Activated T-helper 1 cell treated with anti-CD3 and anti-CD28 coated beads, Interleukin-12 subunit alpha, Interleukin-12 subunit beta, Interleukin-2, Interleukin-4 antibody, amounts not matched to agents 30 ng/mL and 10 ng/mL and 1 ng/mL, durations not matched to agents 14 hours and 24 hours and 36 hours (primary cell): Measurements from ENCODE around the gene DMBX1. TPM values are rescaled to one million over a fixed set of nuclear protein-coding genes. Genes with fewer than 3 reads are reported as not detected.

Experiments used
- DNase-seq: peaks from one replicate; pipeline ENCODE4 v3.0.0; 2021; ENCODE audit warnings: low spot score
- H3K27ac Mint-ChIP-seq: one replicate; pipeline ENCODE4 v1.8.0; 2021; ENCODE audit warnings: mild to moderate bottlenecking, mixed read lengths
- H3K27me3 Mint-ChIP-seq: one replicate; pipeline ENCODE4 v1.8.0; 2022; ENCODE audit warnings: mild to moderate bottlenecking, moderate library complexity, mixed read lengths; ENCODE audit not compliant: insufficient read depth
- H3K36me3 Mint-ChIP-seq: one replicate; pipeline ENCODE4 v1.8.0; 2021; ENCODE audit warnings: low read depth, mixed read lengths
- H3K4me1 Mint-ChIP-seq: one replicate; pipeline ENCODE4 v1.8.0; 2021; ENCODE audit warnings: low read depth, mixed read lengths
- H3K4me3 Mint-ChIP-seq: one replicate; pipeline ENCODE4 v1.8.0; 2021; ENCODE audit warnings: mild to moderate bottlenecking, moderate library complexity, mixed read lengths
- H3K9me3 Mint-ChIP-seq: one replicate; pipeline ENCODE4 v1.8.0; 2021; ENCODE audit warnings: mixed read lengths
- intact Hi-C: fragments of 100-400 bp; cut with micrococcal nuclease; formaldehyde crosslinking; loops from one replicate; pipeline ENCODE4 v1.15.1; 2024
- total RNA-seq: library from RNA; stranded (reverse); gene quantifications from 2 replicates; pipeline ENCODE4 v1.2.3, GENCODE V29; 2022

Gene DMBX1
- total RNA-seq, 1 donor from 2014 or later, result not detected

DNA sequence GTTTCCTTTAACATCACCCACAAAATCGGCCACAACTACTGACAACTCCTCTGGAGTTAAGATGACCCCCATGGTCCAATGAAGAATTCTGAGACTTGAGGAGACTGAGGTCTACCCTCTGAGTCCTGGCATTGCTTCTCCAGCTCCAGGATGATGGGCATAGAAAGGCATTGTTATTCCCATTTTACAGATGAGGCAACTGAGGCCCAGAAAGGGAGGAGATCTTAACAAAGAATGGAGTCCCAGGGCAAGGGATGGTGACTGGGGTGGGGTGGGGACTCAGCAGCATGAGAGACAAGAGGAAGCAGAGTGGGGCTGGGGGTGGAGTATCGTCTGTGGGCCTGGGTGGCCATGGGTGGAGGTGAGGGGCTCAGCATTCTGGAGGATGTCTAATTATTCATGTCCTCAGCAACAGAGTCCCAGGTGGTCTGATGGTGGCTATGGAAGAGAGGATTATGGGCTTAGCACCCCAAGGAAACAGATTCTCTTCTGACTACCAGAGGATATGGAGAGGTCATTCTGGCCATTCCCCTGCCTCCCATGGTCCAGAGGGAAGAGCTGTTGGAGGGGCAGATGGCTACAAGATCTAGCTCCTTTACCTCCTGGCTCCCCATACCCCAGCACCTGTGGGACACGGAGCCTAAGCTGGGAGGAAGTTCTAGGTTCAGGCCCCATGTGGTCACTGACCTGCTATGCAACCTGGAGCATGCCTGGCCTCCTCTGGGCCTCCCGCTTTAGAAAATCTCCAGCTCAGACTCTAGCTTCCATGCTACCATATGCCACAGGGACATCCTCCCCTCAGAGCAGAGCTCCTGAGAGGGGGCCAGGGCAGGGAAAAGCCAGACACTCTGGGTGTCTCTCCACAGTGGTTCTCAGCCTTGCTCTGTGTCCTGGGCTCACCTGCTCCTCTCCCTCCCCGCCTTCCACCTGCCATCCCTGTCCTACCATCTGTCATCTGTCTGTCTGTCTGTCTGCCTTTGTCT, 37.4 kb upstream of the DMBX1 start:
- Mint-ChIP-seq H3K4me3 (no peak overlapping the region), H3K4me1 (no peaks in the 10 kb centered on the region), H3K27me3 (peaks cover 45% of the 10 kb centered on the region), H3K9me3 (no peaks in the 10 kb centered on the region), H3K27ac (no peak overlapping the region), H3K36me3 (no peaks in the 10 kb centered on the region)
- no peak for DNase-seq
- intact Hi-C loops, result no loop called here

- intact Hi-C loops, result no loop called here
- H3K36me3 Mint-ChIP-seq, result no peaks in the 10 kb centered on the region
- no peak for DNase-seq
- no peak overlapping the region for H3K4me3 Mint-ChIP-seq
- H3K4me1 Mint-ChIP-seq, result no peaks in the 10 kb centered on the region
- no peak overlapping the region for H3K27ac Mint-ChIP-seq
- H3K27me3 Mint-ChIP-seq, result peaks cover 39% of the 10 kb centered on the region
- no peaks in the 10 kb centered on the region for H3K9me3 Mint-ChIP-seq
Observed at GRCh38 chr1:46452931-46453325, 36.7 kb upstream of the DMBX1 start.

- no peaks in the 10 kb centered on the region for H3K36me3 Mint-ChIP-seq
- H3K9me3 Mint-ChIP-seq, result no peaks in the 10 kb centered on the region
- no peak overlapping the region for H3K27ac Mint-ChIP-seq
- H3K4me1 Mint-ChIP-seq, result no peaks in the 10 kb centered on the region
- peaks cover 36% of the 10 kb centered on the region for H3K27me3 Mint-ChIP-seq
- H3K4me3 Mint-ChIP-seq, result no peak overlapping the region
- intact Hi-C loops, result no loop called here
- DNase-seq, result no peak
Observed at GRCh38 chr1:46453449-46453848, 36.2 kb upstream of the DMBX1 start.

GRCh38 chr1:46455951-46456350, 33.7 kb upstream of the DMBX1 start:
- Mint-ChIP-seq H3K36me3 (no peaks in the 10 kb centered on the region), H3K4me3 (no peak overlapping the region), H3K27me3 (peaks cover 34% of the 10 kb centered on the region), H3K9me3 (no peaks in the 10 kb centered on the region), H3K27ac (no peak overlapping the region), H3K4me1 (no peaks in the 10 kb centered on the region)
- intact Hi-C loops, result no loop called here
- DNase-seq, result no peak

DNA sequence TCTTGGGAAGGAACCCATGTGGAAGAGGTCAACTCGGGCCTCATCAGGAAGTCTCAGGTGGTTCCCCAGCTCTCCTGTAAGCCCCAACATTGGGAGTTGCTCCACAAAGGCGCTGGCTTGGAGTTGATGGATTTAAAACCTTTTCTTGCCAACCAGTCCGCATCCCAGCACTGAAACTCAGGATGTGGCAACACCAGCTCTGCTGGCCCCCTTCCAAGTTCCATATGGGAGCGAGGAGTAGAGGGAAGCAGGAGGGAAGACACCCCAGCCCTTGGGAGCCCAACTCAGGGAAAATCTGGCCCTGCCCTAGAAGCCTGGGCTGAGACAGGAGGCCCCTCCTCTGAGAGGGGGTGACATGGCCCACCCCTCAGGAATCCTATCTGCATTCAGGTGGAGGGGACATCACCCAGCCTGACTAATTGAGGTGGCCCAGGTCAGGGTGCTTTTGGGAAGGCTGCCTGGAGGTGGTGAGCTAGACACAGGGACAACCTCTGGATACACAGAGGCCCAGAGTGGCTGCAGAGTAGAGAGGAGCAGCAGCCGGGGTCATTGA, 33.1 kb upstream of the DMBX1 start:
- no peak for DNase-seq
- Mint-ChIP-seq H3K9me3 (no peaks in the 10 kb centered on the region), H3K4me3 (no peak overlapping the region), H3K27ac (no peak overlapping the region), H3K4me1 (no peaks in the 10 kb centered on the region), H3K36me3 (no peaks in the 10 kb centered on the region), H3K27me3 (peaks cover 32% of the 10 kb centered on the region)
- intact Hi-C loops, result no loop called here

DNA sequence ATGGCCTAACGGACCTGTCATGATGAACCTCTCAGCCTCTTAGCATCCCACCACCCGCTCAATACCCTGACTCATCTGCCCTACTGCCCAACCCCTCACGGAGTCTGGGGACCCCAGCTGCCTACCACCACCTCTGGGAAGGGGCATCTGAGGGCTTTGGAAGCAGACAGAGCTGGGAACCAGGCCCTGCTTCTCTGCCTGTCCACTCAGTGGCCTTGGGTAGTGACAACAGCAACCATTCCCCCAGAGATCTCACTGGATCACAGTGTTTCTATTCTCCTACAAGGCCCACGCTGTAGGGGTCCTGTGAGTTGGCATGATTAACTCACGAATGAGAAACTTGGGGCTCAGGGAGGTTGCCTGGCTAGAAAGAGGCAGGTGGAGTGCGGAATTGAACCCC, 32.5 kb upstream of the DMBX1 start:
- DNase-seq, result no peak
- intact Hi-C loops, result no loop called here
- Mint-ChIP-seq H3K9me3 (no peaks in the 10 kb centered on the region), H3K27ac (no peak overlapping the region), H3K27me3 (peaks cover 31% of the 10 kb centered on the region), H3K36me3 (no peaks in the 10 kb centered on the region), H3K4me3 (no peak overlapping the region), H3K4me1 (no peaks in the 10 kb centered on the region)

DNA sequence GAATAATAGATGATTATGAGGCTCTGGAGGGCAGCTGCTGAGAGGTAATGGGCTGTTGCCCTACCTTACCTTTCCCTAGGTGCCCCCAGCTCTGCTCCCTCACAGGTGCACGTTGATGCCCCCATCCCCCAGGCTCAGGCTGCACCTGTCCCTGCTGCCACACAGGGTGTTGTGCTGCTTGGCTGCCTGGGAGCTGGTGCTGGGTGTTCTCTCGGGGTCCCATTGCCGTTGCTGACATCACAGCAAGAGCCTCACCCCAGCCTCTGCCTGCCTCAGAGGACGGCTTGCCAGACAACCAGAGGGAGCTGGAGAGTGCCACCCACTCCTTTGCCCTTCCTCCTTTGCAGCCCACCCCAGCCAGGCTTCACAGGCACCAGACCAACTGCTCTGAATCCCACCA, 31.4 kb upstream of the DMBX1 start:
- Mint-ChIP-seq H3K27me3 (peaks cover 32% of the 10 kb centered on the region), H3K27ac (no peak overlapping the region), H3K4me1 (no peaks in the 10 kb centered on the region), H3K36me3 (no peaks in the 10 kb centered on the region), H3K9me3 (no peaks in the 10 kb centered on the region), H3K4me3 (no peak overlapping the region)
- intact Hi-C loops, result no loop called here
- DNase-seq, result no peak

DNA sequence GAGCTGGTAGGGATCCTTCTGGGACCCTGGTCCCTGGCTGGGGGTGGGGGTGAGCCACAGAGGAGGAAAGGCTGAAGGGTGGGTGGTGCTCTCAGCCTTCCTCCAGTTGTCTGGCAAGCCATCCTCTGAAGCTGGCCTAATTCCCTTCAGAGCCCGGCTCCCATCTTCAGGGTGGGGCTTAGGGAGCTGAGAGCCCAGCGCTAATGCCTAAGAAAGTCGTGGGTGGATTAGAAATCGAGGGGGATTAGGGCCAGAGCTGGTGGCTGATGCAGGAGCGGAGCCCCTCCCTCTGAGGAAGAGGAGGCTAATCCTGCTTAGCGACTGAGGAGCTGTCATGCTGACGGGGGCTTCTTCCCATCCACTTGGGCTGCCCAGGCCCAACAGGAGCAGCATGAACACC, 30.8 kb upstream of the DMBX1 start:
- Mint-ChIP-seq H3K4me1 (no peaks in the 10 kb centered on the region), H3K4me3 (no peak overlapping the region), H3K27ac (no peak overlapping the region), H3K9me3 (no peaks in the 10 kb centered on the region), H3K36me3 (no peaks in the 10 kb centered on the region), H3K27me3 (peaks cover 33% of the 10 kb centered on the region)
- no peak for DNase-seq
- intact Hi-C loops, result no loop called here

DNA sequence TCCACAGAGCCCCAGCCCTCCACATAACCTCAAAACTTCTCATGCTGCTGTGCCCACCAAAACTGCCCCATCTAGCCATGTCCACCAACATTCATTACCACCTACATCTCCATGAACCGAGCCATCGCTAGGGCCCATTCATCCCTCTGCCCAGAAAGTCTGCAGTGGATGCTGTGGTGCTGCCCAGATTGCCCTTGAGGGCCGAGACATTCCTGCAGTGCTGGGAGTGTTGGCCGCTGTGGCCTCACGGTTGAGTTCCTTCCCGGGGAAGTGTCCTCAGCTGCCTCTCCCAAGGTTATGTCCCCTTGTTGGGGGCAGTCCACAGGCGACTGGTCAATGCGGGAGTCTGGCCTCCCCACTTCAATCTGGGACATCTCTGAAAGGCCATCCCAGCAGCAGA, 30.3 kb upstream of the DMBX1 start:
- Mint-ChIP-seq H3K27me3 (peaks cover 32% of the 10 kb centered on the region), H3K36me3 (no peaks in the 10 kb centered on the region), H3K27ac (no peak overlapping the region), H3K4me1 (no peaks in the 10 kb centered on the region), H3K4me3 (no peak overlapping the region), H3K9me3 (no peaks in the 10 kb centered on the region)
- intact Hi-C loops, result no loop called here
- DNase-seq, result no peak

- H3K4me3 Mint-ChIP-seq, result no peak overlapping the region
- H3K27ac Mint-ChIP-seq, result no peak overlapping the region
- peaks cover 43% of the 10 kb centered on the region for H3K27me3 Mint-ChIP-seq
- no peak for DNase-seq
- no peaks in the 10 kb centered on the region for H3K9me3 Mint-ChIP-seq
- H3K4me1 Mint-ChIP-seq, result no peaks in the 10 kb centered on the region
- intact Hi-C loops, result no loop called here
- no peaks in the 10 kb centered on the region for H3K36me3 Mint-ChIP-seq
Observed at GRCh38 chr1:46461017-46461808, 28.4 kb upstream of the DMBX1 start.

DNA sequence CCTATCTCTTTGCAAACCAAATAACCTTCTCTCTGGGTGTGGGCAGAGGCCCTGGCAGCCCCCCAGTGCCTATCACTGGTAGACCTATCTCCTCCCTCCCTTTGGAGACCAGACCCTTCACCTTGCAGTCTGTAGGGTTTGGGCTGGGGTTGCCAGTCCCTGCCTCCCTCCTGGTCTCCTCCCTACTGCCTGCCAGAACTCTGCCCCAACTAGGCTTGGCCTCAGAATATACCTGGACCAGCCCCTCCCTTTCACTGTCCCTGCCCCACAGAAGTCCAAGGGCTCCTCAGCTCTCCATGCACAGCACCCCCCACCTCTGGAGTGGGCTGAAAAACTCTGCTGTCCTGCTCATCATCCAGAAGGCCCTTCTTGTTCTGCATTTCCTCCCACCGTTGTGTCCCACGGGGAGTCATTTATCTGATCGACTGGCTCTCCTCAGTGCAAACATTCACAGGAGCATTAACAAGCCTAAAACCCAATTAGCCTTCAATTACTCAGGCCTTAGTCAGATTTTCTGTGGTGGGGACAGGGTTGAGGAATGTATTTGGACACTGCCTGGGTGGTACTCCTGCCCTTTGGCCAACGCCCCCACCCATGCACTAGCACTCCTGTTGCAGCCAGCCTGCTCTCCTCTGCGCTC, 27.7 kb upstream of the DMBX1 start:
- peaks cover 46% of the 10 kb centered on the region for H3K27me3 Mint-ChIP-seq

GRCh38 chr1:46464013-46464548, 25.6 kb upstream of the DMBX1 start:
- intact Hi-C loops, result no loop called here
- no peak for DNase-seq
- H3K4me3 Mint-ChIP-seq, result no peak overlapping the region
- H3K9me3 Mint-ChIP-seq, result no peaks in the 10 kb centered on the region
- no peaks in the 10 kb centered on the region for H3K36me3 Mint-ChIP-seq
- H3K27me3 Mint-ChIP-seq, result peaks cover 56% of the 10 kb centered on the region
- H3K27ac Mint-ChIP-seq, result no peak overlapping the region
- H3K4me1 Mint-ChIP-seq, result peaks cover 7% of the 10 kb centered on the region

More for the DNA sequence above, 27.7 kb upstream of the DMBX1 start:
- intact Hi-C loops, result no loop called here
- Mint-ChIP-seq H3K4me3 (no peak overlapping the region), H3K27ac (no peak overlapping the region), H3K36me3 (no peaks in the 10 kb centered on the region), H3K9me3 (no peaks in the 10 kb centered on the region), H3K4me1 (peaks cover 2% of the 10 kb centered on the region)
- no peak for DNase-seq
